NB4 (cell line): ENCODE results near the gene BCO2.

Experiments used
- MYC ChIP-seq: IDR thresholded peaks from 2 replicates; pipeline ENCODE4 v1.6.1; 2011; ENCODE audit warnings: low read depth, low read length
- POLR2A ChIP-seq: IDR thresholded peaks from 2 replicates; pipeline ENCODE4 v1.6.1; 2011; ENCODE audit warnings: mild to moderate bottlenecking; ENCODE audit not compliant: insufficient read length; ENCODE audit errors: extremely low read depth
- TF ChIP-seq, protein P1 (sequence below): IDR thresholded peaks from one replicate; pipeline ENCODE4 v1.5.1; 2012; ENCODE audit warnings: low read depth, low read length
- TF ChIP-seq, protein P2 (sequence below): IDR thresholded peaks from 2 replicates; pipeline ENCODE4 v1.6.1; 2011; ENCODE audit warnings: low read depth, low read length

DNA sequence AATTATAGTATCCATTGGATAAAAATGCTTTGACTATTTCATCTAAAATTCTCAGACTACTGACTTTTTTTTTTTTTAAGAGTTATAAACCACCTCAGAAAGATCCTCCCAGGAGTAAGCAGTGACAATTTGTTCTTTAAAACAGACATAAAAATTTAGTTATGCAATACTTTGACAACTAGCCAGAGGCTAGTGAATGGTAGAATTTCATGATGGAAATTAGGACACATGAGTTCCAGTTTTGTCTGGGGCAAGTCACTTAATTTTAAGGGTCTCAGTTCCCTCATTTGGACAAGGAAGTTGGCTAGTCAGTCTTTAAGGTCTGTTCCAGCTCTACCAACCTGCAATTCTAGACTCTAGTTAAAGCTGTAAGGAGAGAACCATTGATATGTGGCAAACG, 14.3 kb upstream of the BCO2 start:
- no peak for TF ChIP-seq POLR2A
- TF ChIP-seq, protein P1, sequence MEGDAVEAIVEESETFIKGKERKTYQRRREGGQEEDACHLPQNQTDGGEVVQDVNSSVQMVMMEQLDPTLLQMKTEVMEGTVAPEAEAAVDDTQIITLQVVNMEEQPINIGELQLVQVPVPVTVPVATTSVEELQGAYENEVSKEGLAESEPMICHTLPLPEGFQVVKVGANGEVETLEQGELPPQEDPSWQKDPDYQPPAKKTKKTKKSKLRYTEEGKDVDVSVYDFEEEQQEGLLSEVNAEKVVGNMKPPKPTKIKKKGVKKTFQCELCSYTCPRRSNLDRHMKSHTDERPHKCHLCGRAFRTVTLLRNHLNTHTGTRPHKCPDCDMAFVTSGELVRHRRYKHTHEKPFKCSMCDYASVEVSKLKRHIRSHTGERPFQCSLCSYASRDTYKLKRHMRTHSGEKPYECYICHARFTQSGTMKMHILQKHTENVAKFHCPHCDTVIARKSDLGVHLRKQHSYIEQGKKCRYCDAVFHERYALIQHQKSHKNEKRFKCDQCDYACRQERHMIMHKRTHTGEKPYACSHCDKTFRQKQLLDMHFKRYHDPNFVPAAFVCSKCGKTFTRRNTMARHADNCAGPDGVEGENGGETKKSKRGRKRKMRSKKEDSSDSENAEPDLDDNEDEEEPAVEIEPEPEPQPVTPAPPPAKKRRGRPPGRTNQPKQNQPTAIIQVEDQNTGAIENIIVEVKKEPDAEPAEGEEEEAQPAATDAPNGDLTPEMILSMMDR = no peak
- TF ChIP-seq, protein P2, sequence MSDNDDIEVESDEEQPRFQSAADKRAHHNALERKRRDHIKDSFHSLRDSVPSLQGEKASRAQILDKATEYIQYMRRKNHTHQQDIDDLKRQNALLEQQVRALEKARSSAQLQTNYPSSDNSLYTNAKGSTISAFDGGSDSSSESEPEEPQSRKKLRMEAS = no peak
- no peak for TF ChIP-seq MYC
